ENCODE measurements around the gene ATP6V0C. TPM values are rescaled to one million over a fixed set of nuclear protein-coding genes. Genes with fewer than 3 reads are reported as not detected.

Gene ATP6V0C
- total RNA-seq, 2 donors from 2014 or later: 114 to 164 TPM

DNA sequence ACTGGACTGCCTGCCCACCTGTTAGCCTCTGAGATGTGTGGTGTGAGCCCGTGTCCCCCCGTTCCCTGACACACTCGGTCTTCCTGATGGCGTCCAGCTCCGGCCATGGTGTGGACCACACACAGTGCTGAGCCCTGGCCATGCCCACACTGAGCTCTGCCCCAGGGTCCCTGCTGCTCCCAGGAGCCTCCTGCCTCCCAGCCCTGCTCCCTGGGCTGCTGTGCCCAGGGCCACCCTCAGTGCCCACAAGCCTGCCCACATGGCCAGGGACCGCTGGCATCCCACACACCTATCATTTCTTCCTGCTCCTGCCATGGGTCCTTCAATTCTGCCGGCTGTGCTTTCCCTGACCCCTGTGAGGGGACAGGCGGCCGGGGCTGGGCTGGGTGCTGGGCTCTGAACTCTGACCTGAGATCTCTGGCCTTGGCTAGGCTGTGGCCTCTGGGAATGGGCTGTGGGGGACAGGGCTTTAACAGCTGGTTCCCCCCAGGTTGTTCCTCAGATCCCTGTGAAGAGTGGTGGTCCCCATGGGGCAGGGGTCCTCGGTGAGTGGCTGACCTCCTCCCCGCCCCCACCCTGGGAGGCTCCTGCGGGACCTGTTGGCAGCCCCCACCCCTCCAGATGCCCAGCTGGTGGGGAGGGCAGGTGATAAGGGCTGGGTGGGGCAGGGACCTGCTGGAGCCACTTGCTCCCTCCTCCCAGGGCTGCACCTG lies 13.5 kb downstream of the ATP6V0C start:
- no peaks in the 10 kb centered on the region for H3K9me3 ChIP-seq
- no peak for TF ChIP-seq POLR2A (IDR thresholded peaks at IDR 0.05)
- TF ChIP-seq POLR2AphosphoS5 (IDR thresholded peaks at IDR 0.05): no peak
- TF ChIP-seq, protein P1, sequence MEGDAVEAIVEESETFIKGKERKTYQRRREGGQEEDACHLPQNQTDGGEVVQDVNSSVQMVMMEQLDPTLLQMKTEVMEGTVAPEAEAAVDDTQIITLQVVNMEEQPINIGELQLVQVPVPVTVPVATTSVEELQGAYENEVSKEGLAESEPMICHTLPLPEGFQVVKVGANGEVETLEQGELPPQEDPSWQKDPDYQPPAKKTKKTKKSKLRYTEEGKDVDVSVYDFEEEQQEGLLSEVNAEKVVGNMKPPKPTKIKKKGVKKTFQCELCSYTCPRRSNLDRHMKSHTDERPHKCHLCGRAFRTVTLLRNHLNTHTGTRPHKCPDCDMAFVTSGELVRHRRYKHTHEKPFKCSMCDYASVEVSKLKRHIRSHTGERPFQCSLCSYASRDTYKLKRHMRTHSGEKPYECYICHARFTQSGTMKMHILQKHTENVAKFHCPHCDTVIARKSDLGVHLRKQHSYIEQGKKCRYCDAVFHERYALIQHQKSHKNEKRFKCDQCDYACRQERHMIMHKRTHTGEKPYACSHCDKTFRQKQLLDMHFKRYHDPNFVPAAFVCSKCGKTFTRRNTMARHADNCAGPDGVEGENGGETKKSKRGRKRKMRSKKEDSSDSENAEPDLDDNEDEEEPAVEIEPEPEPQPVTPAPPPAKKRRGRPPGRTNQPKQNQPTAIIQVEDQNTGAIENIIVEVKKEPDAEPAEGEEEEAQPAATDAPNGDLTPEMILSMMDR (IDR thresholded peaks at IDR 0.05): no peak
- peaks cover 7% of the 10 kb centered on the region in 2 donors for H3K36me3 ChIP-seq
- no peak overlapping the region for H3K27ac ChIP-seq
- H3K27me3 ChIP-seq (replicated peaks; ENCODE audit: insufficient read depth): no peaks in the 10 kb centered on the region
- intact Hi-C loops (cut with DNase I): no loop called here
- 88% methylated on average over 9 of the region's 12 CpGs for WGBS
- DNase-seq (ENCODE audit: low spot score): no peak
- H3K4me3 ChIP-seq: no peak overlapping the region
- peaks cover 6% of the 10 kb centered on the region for H3K4me1 ChIP-seq (replicated peaks)

DNA sequence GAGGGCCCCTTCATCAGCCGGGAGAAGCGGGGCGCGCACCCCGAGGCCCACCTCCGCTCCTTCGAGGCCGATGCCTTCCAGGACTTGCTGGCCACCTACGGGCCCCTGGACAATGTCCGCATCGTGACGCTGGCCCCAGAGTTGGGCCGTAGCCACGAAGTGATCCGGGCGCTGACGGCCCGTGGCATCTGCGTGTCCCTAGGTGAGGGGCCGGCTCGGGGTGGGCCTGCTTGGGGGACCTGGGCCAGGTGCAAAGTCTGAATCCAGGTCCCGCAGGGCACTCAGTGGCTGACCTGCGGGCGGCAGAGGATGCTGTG lies 14.0 kb downstream of the ATP6V0C start:
- intact Hi-C loops (cut with DNase I): no loop called here
- Histone ChIP-seq H3K27ac (no peak overlapping the region), H3K27me3 (replicated peaks; ENCODE audit: insufficient read depth) (no peaks in the 10 kb centered on the region), H3K4me3 (no peak overlapping the region), H3K4me1 (replicated peaks) (peaks cover 6% of the 10 kb centered on the region), H3K36me3 (peaks cover 7% of the 10 kb centered on the region in 2 donors), H3K9me3 (no peaks in the 10 kb centered on the region)
- WGBS: 95% methylated on average over 16 of the region's 24 CpGs
- DNase-seq (ENCODE audit: low spot score): no peak
- TF ChIP-seq, protein P1 (IDR thresholded peaks at IDR 0.05): no peak
- no peak for TF ChIP-seq POLR2AphosphoS5 (IDR thresholded peaks at IDR 0.05)
- TF ChIP-seq POLR2A (IDR thresholded peaks at IDR 0.05): no peak

DNA sequence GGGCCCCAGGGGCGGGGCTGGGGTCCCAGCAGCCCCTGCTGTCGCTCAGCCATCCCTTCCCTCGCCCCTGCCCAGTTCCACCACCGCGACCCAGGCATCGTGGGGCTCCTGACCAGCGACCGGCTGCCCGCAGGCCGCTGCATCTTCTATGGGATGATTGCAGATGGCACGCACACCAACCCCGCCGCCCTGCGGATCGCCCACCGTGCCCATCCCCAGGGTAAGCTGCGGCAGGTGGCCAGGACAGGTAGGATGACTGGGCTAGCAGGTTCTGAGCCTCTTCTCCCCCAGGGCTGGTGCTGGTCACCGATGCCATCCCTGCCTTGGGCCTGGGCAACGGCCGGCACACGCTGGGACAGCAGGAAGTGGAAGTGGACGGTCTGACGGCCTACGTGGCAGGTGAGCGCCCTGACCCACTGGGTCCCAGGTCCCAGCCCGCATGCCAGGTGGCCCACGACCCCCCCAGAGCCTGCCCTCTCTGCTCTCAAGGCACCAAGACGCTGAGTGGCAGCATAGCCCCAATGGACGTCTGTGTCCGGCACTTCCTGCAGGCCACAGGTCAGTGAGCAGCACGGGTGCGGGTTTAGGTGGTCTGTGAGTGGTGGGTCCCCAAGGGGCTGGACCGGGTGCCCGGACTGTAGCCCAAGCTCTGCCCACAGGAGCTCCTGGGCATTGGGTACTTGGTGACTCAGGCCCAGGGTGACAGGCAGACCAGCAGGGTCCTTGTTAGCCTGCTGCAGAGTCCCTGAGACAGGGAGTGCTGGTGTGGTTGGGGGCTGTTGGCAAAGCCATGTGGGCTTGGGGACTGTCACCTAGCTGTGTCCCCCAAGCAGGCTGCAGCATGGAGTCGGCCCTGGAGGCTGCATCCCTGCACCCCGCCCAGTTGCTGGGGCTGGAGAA lies 14.7 kb downstream of the ATP6V0C start:
- H3K36me3 ChIP-seq: peaks cover 7% of the 10 kb centered on the region in 2 donors
- TF ChIP-seq POLR2A (IDR thresholded peaks at IDR 0.05) (no peak), POLR2AphosphoS5 (IDR thresholded peaks at IDR 0.05) (no peak)
- TF ChIP-seq, protein P1 (IDR thresholded peaks at IDR 0.05): no peak

DNA sequence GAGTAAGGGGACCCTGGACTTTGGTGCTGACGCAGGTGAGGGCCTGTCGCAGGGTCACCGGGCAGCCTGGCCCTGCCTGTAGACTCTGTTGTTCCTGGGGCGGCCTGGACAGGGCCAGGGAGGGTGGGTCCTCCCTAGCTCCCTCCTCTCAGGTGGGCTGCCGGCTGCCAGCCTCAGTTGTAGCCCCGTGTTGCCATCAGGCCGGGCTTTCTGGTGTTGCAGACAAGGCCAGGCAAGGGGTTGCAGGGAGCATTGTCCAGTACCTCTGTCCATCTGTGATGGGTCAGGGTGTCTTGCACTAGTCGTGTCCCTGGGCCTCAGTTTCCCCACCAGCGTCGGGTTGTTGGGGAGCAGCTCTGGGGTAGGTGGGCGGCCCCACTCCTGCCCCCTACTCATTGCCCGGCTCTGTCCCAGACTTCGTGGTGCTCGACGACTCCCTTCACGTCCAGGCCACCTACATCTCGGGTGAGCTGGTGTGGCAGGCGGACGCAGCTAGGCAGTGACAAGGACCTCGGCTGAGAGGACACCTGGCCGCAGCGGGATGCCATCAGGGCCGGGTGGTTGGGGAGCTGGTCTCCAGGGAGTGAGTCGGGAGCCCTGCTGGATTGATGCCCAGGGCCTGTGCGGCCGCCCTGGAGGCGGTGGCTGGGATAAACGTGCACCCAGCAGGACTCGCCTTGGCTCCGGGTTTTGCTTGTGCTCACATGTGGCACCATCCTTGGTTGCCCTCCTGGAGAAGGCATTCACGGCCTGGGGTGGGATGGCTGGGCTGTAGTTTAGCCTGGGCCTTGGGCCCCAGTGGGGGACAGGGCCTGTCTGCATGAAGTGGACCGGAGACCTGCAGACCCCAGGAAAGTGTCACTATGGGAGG lies 15.5 kb downstream of the ATP6V0C start:
- Histone ChIP-seq H3K4me3 (no peak overlapping the region), H3K4me1 (replicated peaks) (peaks cover 6% of the 10 kb centered on the region), H3K27me3 (replicated peaks; ENCODE audit: insufficient read depth) (no peaks in the 10 kb centered on the region), H3K27ac (no peak overlapping the region), H3K9me3 (no peaks in the 10 kb centered on the region), H3K36me3 (peaks cover 7% of the 10 kb centered on the region in 2 donors)
- WGBS: 90% methylated on average over 28 of the region's 32 CpGs
- DNase-seq (ENCODE audit: low spot score): no peak
- intact Hi-C loops (cut with DNase I): no loop called here
- TF ChIP-seq, protein P1 (IDR thresholded peaks at IDR 0.05): no peak
- no peak for TF ChIP-seq POLR2AphosphoS5 (IDR thresholded peaks at IDR 0.05)
- no peak for TF ChIP-seq POLR2A (IDR thresholded peaks at IDR 0.05)

More for the DNA sequence above, 14.7 kb downstream of the ATP6V0C start:
- WGBS: 92% methylated on average over 36 of the region's 36 CpGs
- DNase-seq (ENCODE audit: low spot score): no peak
- H3K4me3 ChIP-seq: no peak overlapping the region
- H3K27ac ChIP-seq: no peak overlapping the region
- intact Hi-C loops (cut with DNase I): no loop called here
- peaks cover 6% of the 10 kb centered on the region for H3K4me1 ChIP-seq (replicated peaks)
- H3K27me3 ChIP-seq (replicated peaks; ENCODE audit: insufficient read depth): no peaks in the 10 kb centered on the region
- H3K9me3 ChIP-seq: no peaks in the 10 kb centered on the region

Measured in prostate gland (tissue), 2 donors.